GM12801 (cell line): ENCODE measurements around the gene LMO2.

Experiments used
- TF ChIP-seq, protein P1 (sequence below): IDR thresholded peaks from one replicate; pipeline ENCODE4 v1.5.1; 2011; ENCODE audit warnings: control low read depth; ENCODE audit not compliant: insufficient read length; ENCODE audit errors: extremely low read depth

The LMO2 gene

DNA sequence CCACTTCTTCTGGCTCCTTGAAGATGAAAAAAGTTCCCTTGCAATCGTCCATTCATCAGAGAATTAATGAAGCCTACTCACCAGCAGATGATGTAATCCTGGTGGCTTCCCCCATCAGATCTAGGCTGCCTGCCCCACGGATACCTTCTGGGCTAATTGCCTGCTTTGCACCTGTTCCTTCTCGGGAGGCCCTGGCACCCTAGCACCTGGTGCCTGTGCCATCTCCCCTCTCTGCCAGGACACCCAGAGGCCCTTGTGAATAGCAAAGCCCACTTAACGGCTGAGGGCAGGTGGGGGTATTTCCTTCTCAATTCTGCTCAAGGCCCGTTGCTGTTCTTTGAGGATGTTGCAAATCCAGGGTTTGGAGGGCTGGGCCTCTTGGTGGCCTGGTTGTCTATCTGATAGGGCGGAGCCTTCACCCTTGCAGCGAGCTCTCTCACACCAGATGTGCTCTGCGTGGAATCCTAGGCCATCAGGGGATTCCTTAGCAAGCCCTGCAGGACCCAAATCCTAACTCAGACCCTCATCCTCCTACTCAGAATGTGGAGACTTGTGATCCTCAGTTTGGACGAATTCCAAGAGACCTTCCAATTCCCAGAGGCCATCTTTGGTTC is at the start of gene LMO2:
TSS of gene LMO2 (minus strand) at position 363 of the 614 bp plus-strand sequence. CDS start 22,360 bp downstream, outside the sequence.
- TF ChIP-seq, protein P1, sequence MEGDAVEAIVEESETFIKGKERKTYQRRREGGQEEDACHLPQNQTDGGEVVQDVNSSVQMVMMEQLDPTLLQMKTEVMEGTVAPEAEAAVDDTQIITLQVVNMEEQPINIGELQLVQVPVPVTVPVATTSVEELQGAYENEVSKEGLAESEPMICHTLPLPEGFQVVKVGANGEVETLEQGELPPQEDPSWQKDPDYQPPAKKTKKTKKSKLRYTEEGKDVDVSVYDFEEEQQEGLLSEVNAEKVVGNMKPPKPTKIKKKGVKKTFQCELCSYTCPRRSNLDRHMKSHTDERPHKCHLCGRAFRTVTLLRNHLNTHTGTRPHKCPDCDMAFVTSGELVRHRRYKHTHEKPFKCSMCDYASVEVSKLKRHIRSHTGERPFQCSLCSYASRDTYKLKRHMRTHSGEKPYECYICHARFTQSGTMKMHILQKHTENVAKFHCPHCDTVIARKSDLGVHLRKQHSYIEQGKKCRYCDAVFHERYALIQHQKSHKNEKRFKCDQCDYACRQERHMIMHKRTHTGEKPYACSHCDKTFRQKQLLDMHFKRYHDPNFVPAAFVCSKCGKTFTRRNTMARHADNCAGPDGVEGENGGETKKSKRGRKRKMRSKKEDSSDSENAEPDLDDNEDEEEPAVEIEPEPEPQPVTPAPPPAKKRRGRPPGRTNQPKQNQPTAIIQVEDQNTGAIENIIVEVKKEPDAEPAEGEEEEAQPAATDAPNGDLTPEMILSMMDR: no peak

DNA sequence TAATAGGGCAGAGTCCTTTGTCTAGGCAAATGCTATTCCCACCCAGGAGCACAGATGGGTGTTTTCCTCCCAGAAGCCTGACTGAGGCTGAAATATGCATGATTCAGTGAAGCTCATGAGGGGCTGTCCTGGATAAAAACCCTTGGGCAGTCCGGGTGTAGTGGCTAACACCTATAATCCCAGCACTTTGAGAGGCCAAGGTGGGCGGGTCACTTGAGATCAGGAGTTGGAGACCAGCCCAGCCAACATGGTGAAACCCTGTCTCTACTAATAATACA is 48.6 kb upstream of the LMO2 start:
- TF ChIP-seq, protein P1: no peak

DNA sequence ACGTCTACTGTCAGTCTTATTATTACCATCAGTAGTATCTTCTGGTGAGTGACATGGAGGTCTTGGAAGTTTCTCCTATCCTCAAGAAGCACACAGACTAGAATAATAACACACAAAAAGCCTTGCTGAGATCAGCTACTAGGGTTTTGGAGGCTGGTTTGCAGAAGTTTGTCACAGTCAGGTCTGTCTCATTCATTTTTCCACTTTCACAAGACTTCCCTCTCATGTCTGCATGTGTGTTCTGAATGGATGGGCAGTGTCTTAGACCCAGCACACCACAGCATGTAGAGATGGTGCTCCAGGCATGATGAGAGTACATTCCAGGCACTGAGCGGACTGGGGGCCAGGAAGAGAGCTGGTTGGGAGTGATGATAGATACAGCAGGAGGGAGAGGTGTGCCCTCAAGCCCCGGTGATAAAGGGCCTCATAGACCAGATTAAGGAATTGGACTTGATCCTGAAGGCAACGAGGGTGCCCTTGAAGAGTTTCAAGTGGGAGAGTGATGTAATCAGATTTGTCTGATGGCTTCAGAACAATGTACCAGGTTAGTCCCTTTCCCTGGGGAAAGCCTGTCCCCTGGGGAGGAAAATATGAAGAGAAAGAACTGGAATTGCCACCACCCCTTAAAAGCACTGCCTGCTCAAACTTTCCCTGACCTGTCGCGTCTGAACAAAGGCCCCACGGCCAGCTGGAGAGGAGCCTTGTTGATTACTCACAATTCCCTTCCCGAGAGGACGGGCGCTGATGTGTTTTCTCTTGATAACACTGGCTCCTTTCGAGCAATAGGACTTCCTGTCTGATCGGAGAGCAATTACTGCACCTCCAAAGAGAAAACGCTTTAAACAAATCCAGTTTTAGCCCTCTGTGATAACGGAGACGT is 45.1 kb upstream of the LMO2 start:
- TF ChIP-seq, protein P1: no peak

DNA sequence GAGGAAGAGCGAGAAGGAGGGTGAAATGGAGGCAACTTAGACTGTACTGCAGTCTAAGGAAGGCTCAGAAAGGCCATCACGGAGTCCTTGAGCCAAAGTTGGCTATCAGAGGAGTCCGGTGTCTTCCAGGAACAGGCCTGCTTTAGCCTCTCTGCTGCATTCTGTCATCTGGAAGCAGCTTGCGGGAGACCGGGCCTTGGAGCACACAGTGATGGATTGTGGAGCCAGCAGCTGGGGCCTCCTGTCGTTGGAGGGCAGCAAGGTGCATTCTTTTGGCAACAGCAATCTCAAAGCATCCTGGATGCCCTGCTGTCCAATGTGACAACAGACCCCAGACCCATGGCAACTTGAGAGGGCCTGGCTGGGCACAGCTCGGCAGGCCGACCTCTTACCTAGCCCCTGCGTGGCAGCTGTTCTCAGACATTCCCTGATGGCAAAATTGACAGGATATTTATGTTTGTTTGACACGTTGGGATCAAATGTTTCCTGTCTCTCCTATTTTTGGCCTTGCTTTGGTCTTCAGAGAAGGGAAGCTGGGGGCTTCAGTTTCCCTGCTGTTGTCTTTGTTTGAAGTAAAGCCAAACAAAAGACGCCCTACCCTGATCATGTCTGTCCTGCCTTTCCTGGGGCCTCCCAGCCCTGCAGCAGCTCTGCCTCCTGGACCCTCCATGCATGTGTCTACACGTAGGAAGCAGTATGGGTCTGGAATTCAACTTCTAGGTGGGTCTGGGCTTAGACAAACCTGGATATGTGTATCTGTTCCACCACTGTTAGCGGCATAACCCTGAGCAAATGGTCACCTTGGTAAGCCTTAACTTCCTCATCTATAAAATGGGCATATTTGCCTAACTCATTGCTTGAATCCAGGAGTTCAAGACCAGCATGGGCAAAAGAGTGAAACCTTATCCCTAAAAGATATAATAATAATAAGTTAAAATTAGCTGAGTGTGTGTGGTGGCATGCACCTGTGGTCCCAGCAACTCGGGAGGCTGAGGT is 43.9 kb upstream of the LMO2 start:
- TF ChIP-seq, protein P1: no peak

DNA sequence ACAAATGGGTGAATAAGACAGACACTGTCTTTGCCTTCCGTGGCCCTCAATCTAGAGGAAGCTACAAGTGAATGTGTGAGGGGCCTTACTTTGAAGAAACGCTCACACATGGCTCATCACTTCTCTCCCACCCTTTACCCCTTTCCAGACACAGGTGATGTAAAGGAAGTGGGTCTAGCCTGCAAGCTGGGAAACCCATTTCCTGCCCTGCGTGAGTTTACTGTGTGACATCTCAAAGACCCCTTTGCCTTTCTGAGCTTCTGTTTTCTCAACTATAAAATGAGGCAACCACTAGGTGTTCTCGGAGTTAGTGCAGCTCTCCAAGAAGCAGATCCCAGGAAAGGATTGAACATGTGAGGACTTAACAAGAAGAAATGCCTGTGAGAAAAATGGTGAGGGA is 43.1 kb upstream of the LMO2 start:
- TF ChIP-seq, protein P1: no peak

DNA sequence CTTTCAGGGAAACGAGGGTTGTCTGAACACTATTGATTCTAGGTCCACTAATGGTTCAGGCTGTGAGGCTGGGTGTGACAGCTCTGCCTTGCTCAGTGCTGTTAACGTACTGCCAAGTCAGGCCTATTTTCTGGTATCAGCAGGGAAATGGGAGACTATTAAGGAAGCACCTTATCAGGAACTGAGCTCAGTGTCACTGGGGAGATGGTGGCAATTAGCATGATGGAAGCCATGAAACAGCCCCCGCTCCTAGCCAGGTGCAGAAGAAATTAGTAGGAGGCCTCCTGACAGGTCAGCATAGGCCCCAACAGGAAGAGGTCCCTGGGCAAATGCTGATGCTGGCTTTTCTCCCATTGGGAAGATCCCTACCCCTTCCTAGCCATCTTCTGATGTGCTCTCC is 42.6 kb upstream of the LMO2 start:
- TF ChIP-seq, protein P1: no peak

DNA sequence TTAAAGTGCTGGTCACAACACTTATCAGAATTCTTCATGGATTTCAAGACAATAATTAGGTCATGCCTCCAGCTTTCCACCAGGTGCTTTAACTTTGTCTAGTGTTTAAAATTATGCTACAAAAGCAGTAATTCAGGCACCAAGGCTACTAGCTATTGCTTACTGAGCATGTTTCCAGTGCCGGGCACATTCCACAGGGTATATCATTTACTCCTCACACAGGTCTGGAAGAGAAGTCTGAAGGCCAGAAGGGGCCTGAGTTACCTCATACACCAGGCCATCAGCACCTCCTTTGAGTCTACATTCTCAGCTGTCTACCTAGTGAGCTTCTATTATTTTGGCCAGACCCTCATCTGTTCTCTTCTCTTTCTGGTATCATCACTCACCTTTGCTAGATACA is 41.7 kb upstream of the LMO2 start:
- TF ChIP-seq, protein P1: no peak
